Fibroblast of mammary gland (primary cell): ENCODE results near the gene EFNA3.

Experiments
- DNase-seq: peaks from one replicate; pipeline ENCODE4 v3.0.0-alpha.2; 2010; ENCODE audit warnings: low read depth
- H3K4me3 ChIP-seq: 2 replicates; pipeline ENCODE4 v1.5.1; 2011; ENCODE audit warnings: low read depth, mild to moderate bottlenecking, low read length, moderate library complexity; ENCODE audit not compliant: control insufficient read depth
- CTCF ChIP-seq: conservative IDR thresholded peaks from 2 replicates; pipeline ENCODE4 v1.5.1; 2011; ENCODE audit warnings: low read depth, low read length, inconsistent platforms; ENCODE audit not compliant: control insufficient read depth, insufficient read depth

EFNA3 gene

DNA sequence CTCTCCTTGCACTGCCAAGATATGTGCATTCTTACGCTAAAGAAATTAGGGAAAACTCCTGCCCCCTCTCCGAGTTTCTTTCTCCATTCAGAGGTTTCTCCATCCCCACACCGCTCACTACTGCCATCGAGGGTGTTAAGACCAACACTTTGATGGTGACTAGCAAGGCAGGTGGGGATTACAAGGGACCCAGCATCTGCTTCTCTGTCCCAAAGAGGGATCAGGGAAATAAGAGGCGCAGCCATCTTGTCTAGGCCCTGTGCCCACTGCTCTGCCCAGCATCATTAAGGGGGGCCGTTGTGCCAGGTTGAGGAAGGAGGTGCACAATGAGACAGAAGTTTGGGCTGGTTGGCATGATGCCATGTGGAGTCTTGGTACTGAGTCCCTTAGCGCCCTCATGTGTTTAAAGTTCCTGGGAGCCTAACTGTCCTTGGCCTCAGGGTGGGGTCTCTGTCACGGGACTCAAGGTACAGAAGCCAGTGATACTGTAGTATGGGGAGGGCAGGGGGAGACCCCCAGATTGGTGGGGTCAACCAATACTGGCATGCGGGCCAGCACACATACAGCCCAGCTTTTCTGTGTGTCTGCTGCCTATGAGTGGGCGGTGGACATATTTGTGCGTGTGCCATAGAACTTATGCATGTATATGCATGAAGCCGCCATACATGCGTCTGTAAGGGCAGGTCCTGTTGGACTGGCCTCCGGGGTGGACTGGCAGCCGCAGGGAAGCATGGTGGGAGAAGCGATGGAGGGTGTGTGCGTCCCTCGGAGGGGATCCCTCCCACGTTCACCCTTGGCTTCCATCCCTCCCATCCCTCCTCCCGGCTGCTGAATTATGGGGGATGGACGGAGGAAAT lies 5.5 kb downstream of the EFNA3 start:
- DNase-seq, result peak; percentile 59
- peak overlapping the region; percentile 67 for H3K4me3 ChIP-seq
- peak; percentile 31 for TF ChIP-seq CTCF

- DNase-seq, result peak; percentile 88
- peak overlapping the region; percentile 67 for H3K4me3 ChIP-seq
- TF ChIP-seq CTCF, result peak; percentile 83
Measured at GRCh38 chr1:155084722-155085503, 6.3 kb downstream of the EFNA3 start.

DNA sequence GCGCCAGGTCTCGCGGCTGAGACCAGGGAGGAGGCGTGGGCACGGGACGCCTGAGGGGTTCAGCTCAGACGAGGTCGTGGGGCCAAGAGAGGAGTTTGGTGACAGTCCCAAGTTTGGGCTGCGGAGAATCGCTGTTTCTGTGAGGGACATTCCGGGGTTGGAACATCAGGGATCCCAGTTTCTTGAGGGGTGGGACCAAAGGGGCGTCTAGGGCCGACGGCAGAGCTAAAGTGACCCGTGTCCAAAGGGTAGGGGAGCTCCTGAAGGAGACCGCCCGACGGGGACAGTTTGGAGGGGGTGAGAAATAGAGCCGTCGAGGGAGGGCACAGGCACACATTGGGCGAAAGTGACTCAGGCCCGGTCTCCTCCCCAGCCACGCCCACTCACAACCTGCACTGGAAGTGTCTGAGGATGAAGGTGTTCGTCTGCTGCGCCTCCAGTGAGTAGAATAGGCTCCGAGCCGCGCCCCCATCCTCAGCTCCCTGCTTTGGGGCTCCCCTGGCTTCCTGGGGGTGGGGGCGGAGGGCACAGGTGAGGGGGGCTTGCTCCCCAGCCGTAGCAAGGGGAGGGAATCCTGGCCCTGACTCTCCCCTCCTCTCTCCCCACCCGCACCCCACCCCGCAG lies 7.0 kb downstream of the EFNA3 start:
- DNase-seq, result peak; percentile 47
- TF ChIP-seq CTCF, result no peak
- H3K4me3 ChIP-seq, result peak overlapping the region; percentile 67

GRCh38 chr1:155086128-155086741 lies 7.6 kb downstream of the EFNA3 start:
- DNase-seq, result no peak
- H3K4me3 ChIP-seq, result no peak overlapping the region
- TF ChIP-seq CTCF, result peak; percentile 64

DNA sequence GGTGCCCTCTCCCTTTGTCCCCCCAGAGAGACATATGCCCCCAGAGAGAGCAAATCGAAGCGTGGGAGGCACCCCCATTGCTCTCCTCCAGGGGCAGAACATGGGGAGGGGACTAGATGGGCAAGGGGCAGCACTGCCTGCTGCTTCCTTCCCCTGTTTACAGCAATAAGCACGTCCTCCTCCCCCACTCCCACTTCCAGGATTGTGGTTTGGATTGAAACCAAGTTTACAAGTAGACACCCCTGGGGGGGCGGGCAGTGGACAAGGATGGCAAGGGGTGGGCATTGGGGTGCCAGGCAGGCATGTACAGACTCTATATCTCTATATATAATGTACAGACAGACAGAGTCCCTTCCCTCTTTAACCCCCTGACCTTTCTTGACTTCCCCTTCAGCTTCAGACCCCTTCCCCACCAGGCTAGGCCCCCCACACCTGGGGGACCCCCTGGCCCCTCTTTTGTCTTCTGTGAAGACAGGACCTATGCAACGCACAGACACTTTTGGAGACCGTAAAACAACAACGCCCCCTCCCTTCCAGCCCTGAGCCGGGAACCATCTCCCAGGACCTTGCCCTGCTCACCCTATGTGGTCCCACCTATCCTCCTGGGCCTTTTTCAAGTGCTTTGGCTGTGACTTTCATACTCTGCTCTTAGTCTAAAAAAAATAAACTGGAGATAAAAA lies 8.4 kb downstream of the EFNA3 start:
- DNase-seq, result no peak
- no peak overlapping the region for H3K4me3 ChIP-seq
- TF ChIP-seq CTCF, result no peak
